Neuronal stem cell (in vitro differentiated cells): ENCODE data around the gene FHIT.

ENCODE experiments used
- DNase-seq: peaks from one replicate; pipeline ENCODE4 v3.0.0-alpha.2; 2013; ENCODE audit warnings: low spot score
- H2AFZ ChIP-seq: one replicate; pipeline ENCODE4 v1.6.1; 2013; ENCODE audit warnings: mild to moderate bottlenecking, low read length, inconsistent platforms
- H2AK5ac ChIP-seq: 2 replicates; pipeline ENCODE4 v1.6.1; 2013; ENCODE audit warnings: low read depth, mild to moderate bottlenecking, inconsistent platforms, low read length, moderate library complexity, mixed read lengths
- H2BK120ac ChIP-seq: 2 replicates; pipeline ENCODE4 v1.6.1; 2013; ENCODE audit warnings: low read depth, mild to moderate bottlenecking, inconsistent platforms, low read length, moderate library complexity, mixed read lengths
- H2BK12ac ChIP-seq: one replicate; pipeline ENCODE4 v1.6.1; 2013; ENCODE audit warnings: low read length, inconsistent platforms
- H2BK15ac ChIP-seq: 2 replicates; pipeline ENCODE4 v1.6.1; 2013; ENCODE audit warnings: mild to moderate bottlenecking, low read length, inconsistent platforms, mixed read lengths
- H2BK5ac ChIP-seq: one replicate; pipeline ENCODE4 v1.6.1; 2013; ENCODE audit warnings: inconsistent platforms, mild to moderate bottlenecking, low read length, moderate library complexity
- H3K14ac ChIP-seq: one replicate; pipeline ENCODE4 v1.6.1; 2013; ENCODE audit warnings: low read length, inconsistent platforms
- H3K18ac ChIP-seq: 2 replicates; pipeline ENCODE4 v1.6.1; 2013; ENCODE audit warnings: low read length, inconsistent platforms
- H3K23ac ChIP-seq: 2 replicates; pipeline ENCODE4 v1.6.1; 2013; ENCODE audit warnings: low read depth, mild to moderate bottlenecking, mixed read lengths, low read length, inconsistent platforms; ENCODE audit not compliant: poor library complexity
- H3K27ac ChIP-seq: replicated peaks from 3 replicates; pipeline ENCODE4 v1.5.1; 2013; ENCODE audit warnings: low read length, inconsistent platforms
- H3K27me3 ChIP-seq, 3 experiments: 2 replicates each; pipeline ENCODE4 v1.6.1; 2013; ENCODE audit warnings: low read length in 3 of 3, mild to moderate bottlenecking in 2 of 3, inconsistent platforms in 1 of 3, low read depth in 1 of 3, mixed read lengths in 1 of 3, moderate library complexity in 1 of 3; ENCODE audit not compliant: control insufficient read depth in 3 of 3, insufficient read depth in 3 of 3
- H3K36me3 ChIP-seq, 2 donors: replicated peaks in 1 of 2; 2 replicates each; pipeline ENCODE4 v1.6.1; 2013; ENCODE audit warnings: low read length in 2 of 2; ENCODE audit not compliant: control insufficient read depth in 2 of 2, insufficient read depth in 2 of 2
- H3K4ac ChIP-seq: 2 replicates; pipeline ENCODE4 v1.6.1; 2013; ENCODE audit warnings: inconsistent platforms, mild to moderate bottlenecking, low read length, moderate library complexity
- H3K4me1 ChIP-seq, 2 donors: 1 replicate in 1 of 2; 2 replicates in 1 of 2; pipeline ENCODE4 v1.6.1; 2013; ENCODE audit warnings: low read length in 2 of 2, low read depth in 1 of 2; ENCODE audit not compliant: control insufficient read depth in 2 of 2, insufficient read depth in 1 of 2
- H3K4me2 ChIP-seq: one replicate; pipeline ENCODE4 v1.6.1; 2013; ENCODE audit warnings: mild to moderate bottlenecking, low read length, inconsistent platforms; ENCODE audit not compliant: insufficient read depth, poor library complexity, severe bottlenecking
- H3K4me3 ChIP-seq, 2 donors: 2 replicates each; pipeline ENCODE4 v1.5.1; 2013; ENCODE audit warnings: low read length in 2 of 2, mild to moderate bottlenecking in 2 of 2, inconsistent platforms in 1 of 2, moderate library complexity in 1 of 2
- H3K79me1 ChIP-seq: one replicate; pipeline ENCODE4 v1.6.1; 2013; ENCODE audit warnings: low read depth, mild to moderate bottlenecking, inconsistent platforms, low read length, moderate library complexity
- H3K9ac ChIP-seq: one replicate; pipeline ENCODE4 v1.6.1; 2013; ENCODE audit warnings: mild to moderate bottlenecking, low read depth, low read length, inconsistent platforms; ENCODE audit not compliant: poor library complexity
- H3K9me3 ChIP-seq, 2 donors: replicated peaks in 1 of 2; 2 replicates each; pipeline versions ENCODE3 to v1.6.1; 2013; ENCODE audit warnings: low read length in 2 of 2, mild to moderate bottlenecking in 2 of 2, inconsistent platforms in 1 of 2, low read depth in 1 of 2, mixed read lengths in 1 of 2, moderate library complexity in 1 of 2; ENCODE audit not compliant: control insufficient read depth in 2 of 2, insufficient read depth in 1 of 2
- H4K8ac ChIP-seq: one replicate; pipeline ENCODE4 v1.6.1; 2013; ENCODE audit warnings: low read depth, mild to moderate bottlenecking, inconsistent platforms, low read length, moderate library complexity
- H4K91ac ChIP-seq: one replicate; pipeline ENCODE4 v1.6.1; 2013; ENCODE audit warnings: low read length, low read depth, mild to moderate bottlenecking, inconsistent platforms; ENCODE audit not compliant: poor library complexity
- WGBS, 2 donors: extraction: QIAGEN DNeasy Blood & Tissue Kit; methylation state at CpG; one replicate each; pipeline ENCODE4 v1.1.7; 2013; ENCODE audit warnings: missing lambda C conversion rate in 2 of 2, mixed read lengths in 1 of 2; ENCODE audit not compliant: insufficient read length in 2 of 2, insufficient replicate concordance in 1 of 2; ENCODE audit errors: extremely low coverage in 2 of 2; 5-methylcytosine and 5-hydroxymethylcytosine counted together

The FHIT gene

GRCh38 chr3:60125686-60126085 is 1125.6 kb downstream of the FHIT start:
- Histone ChIP-seq H3K14ac (no peak overlapping the region), H3K27me3 (no peaks in the 10 kb centered on the region), H3K9ac (no peak overlapping the region), H3K36me3 (no peaks in the 10 kb centered on the region), H2BK15ac (no peak overlapping the region), H3K4me3 (no peak overlapping the region), H2BK120ac (no peak overlapping the region), H3K4me1 (no peaks in the 10 kb centered on the region), H2AK5ac (no peak overlapping the region), H2AFZ (no peak overlapping the region), H3K4me2 (no peak overlapping the region), H3K9me3 (no peaks in the 10 kb centered on the region), H2BK5ac (no peak overlapping the region), H3K23ac (no peak overlapping the region), H4K91ac (no peak overlapping the region), H3K18ac (no peak overlapping the region), H3K79me1 (no peaks in the 10 kb centered on the region), H3K4ac (no peak overlapping the region), H4K8ac (no peak overlapping the region), H2BK12ac (no peak overlapping the region), H3K27ac (no peak overlapping the region)
- DNase-seq, result no peak
- no CpG with 5 or more reads among the region's 3 CpGs for WGBS, 2 donors

- no peaks in the 10 kb centered on the region for H3K36me3 ChIP-seq
- no peak overlapping the region for H3K9ac ChIP-seq
- no peak overlapping the region for H3K27ac ChIP-seq
- no CpG with 5 or more reads among the region's 3 CpGs for WGBS, 2 donors
- no peak for DNase-seq
- H2AK5ac ChIP-seq, result no peak overlapping the region
- H2BK120ac ChIP-seq, result no peak overlapping the region
- no peak overlapping the region for H3K4me2 ChIP-seq
- no peak overlapping the region for H3K18ac ChIP-seq
- no peak overlapping the region for H2BK5ac ChIP-seq
- H3K4me3 ChIP-seq, result no peak overlapping the region
- no peak overlapping the region for H2BK12ac ChIP-seq
- no peak overlapping the region for H2AFZ ChIP-seq
- H3K4me1 ChIP-seq, result peaks cover 0 to 2% of the 10 kb centered on the region in 2 donors
- H3K9me3 ChIP-seq, result no peaks in the 10 kb centered on the region
- no peak overlapping the region for H3K23ac ChIP-seq
- no peaks in the 10 kb centered on the region for H3K79me1 ChIP-seq
- no peaks in the 10 kb centered on the region for H3K27me3 ChIP-seq
- no peak overlapping the region for H3K14ac ChIP-seq
- no peak overlapping the region for H4K8ac ChIP-seq
- no peak overlapping the region for H4K91ac ChIP-seq
- no peak overlapping the region for H2BK15ac ChIP-seq
- no peak overlapping the region for H3K4ac ChIP-seq
Measured at GRCh38 chr3:60120245-60120644, 1131.0 kb downstream of the FHIT start.

GRCh38 chr3:60114191-60114590 is 1137.1 kb downstream of the FHIT start:
- no peak overlapping the region for H4K91ac ChIP-seq
- no peaks in the 10 kb centered on the region for H3K4me1 ChIP-seq
- H2BK5ac ChIP-seq, result no peak overlapping the region
- no peak overlapping the region for H2AFZ ChIP-seq
- no peak overlapping the region for H3K23ac ChIP-seq
- no peaks in the 10 kb centered on the region for H3K27me3 ChIP-seq
- no peak overlapping the region for H4K8ac ChIP-seq
- DNase-seq, result no peak
- H2BK15ac ChIP-seq, result no peak overlapping the region
- no peak overlapping the region for H3K4me2 ChIP-seq
- no peak overlapping the region for H2AK5ac ChIP-seq
- no peaks in the 10 kb centered on the region for H3K36me3 ChIP-seq
- H3K14ac ChIP-seq, result no peak overlapping the region
- H2BK12ac ChIP-seq, result no peak overlapping the region
- no CpG with 5 or more reads among the region's 1 CpG for WGBS, 2 donors
- no peak overlapping the region for H3K9ac ChIP-seq
- H2BK120ac ChIP-seq, result no peak overlapping the region
- no peak overlapping the region for H3K4ac ChIP-seq
- H3K9me3 ChIP-seq, result no peaks in the 10 kb centered on the region
- no peaks in the 10 kb centered on the region for H3K79me1 ChIP-seq
- H3K4me3 ChIP-seq, result no peak overlapping the region
- H3K18ac ChIP-seq, result no peak overlapping the region
- H3K27ac ChIP-seq, result no peak overlapping the region

GRCh38 chr3:60107275-60107674 is 1144.0 kb downstream of the FHIT start:
- Histone ChIP-seq H3K4ac (no peak overlapping the region), H3K79me1 (no peaks in the 10 kb centered on the region), H4K91ac (no peak overlapping the region), H3K27me3 (no peaks in the 10 kb centered on the region), H2BK15ac (no peak overlapping the region), H3K9ac (no peak overlapping the region), H3K4me3 (no peak overlapping the region), H3K14ac (no peak overlapping the region), H3K36me3 (no peaks in the 10 kb centered on the region), H2BK5ac (no peak overlapping the region), H4K8ac (no peak overlapping the region), H3K27ac (no peak overlapping the region), H3K18ac (no peak overlapping the region), H2AK5ac (no peak overlapping the region), H3K23ac (no peak overlapping the region), H3K4me2 (no peak overlapping the region), H3K4me1 (peaks cover 0 to 7% of the 10 kb centered on the region in 2 donors), H2BK120ac (no peak overlapping the region), H2AFZ (no peak overlapping the region), H2BK12ac (no peak overlapping the region), H3K9me3 (no peaks in the 10 kb centered on the region)
- no CpG with 5 or more reads among the region's 2 CpGs for WGBS, 2 donors
- no peak for DNase-seq
